ENCODE data around the gene USP4. TPM values are rescaled to one million over a fixed set of nuclear protein-coding genes. Genes with fewer than 3 reads are reported as not detected.

Gene USP4
- total RNA-seq, 4 donors from 2014 or later, result 7.2 to 10.2 (median 9.1) TPM

GRCh38 chr3:49279376-49279775, 60.5 kb downstream of the USP4 start:
- H3K4me1 ChIP-seq, result peaks cover 16 to 18% of the 10 kb centered on the region in 2 donors
- no peaks in the 10 kb centered on the region for H3K27me3 ChIP-seq
- no peaks in the 10 kb centered on the region for H3K9me3 ChIP-seq
- H3K36me3 ChIP-seq, result peaks cover 0 to 41% of the 10 kb centered on the region in 2 donors
- DNase-seq (no peak), ATAC-seq (peak; percentile 13 to 21)
- H3K27ac ChIP-seq, result peak overlapping the region; percentile 84 to 94 (median 90)
- no peak overlapping the region for H3K4me3 ChIP-seq
- in situ Hi-C loops (cut with MboI; ENCODE audit: low sequenced_read_pairs in 4 of 4), result loop anchor here in 1 of 4 donors (10.0 kb wide), 1 partner anchor 105 kb away; the partner anchor contains the start of gene KLHDC8B
- TF ChIP-seq CTCF (IDR thresholded peaks at IDR 0.05 in 4 of 5, conservative IDR thresholded peaks at IDR 0.05 in 1 of 5) (no peak), POLR2A (IDR thresholded peaks at IDR 0.05) (no peak)
- intact Hi-C loops (cut with DNase I; ENCODE audit: low total_unique reads), result no loop called here

- peaks cover 16 to 18% of the 10 kb centered on the region in 2 donors for H3K4me1 ChIP-seq
- in situ Hi-C loops (cut with MboI; ENCODE audit: low sequenced_read_pairs in 4 of 4), result loop anchor here in 1 of 4 donors (10.0 kb wide), 1 partner anchor 104 kb away; the partner anchor contains the start of gene KLHDC8B
- H3K4me3 ChIP-seq, result no peak overlapping the region
- DNase-seq, result no peak
- no peak for TF ChIP-seq CTCF (IDR thresholded peaks at IDR 0.05 in 4 of 5, conservative IDR thresholded peaks at IDR 0.05 in 1 of 5)
- TF ChIP-seq POLR2A (IDR thresholded peaks at IDR 0.05), result no peak
- no peaks in the 10 kb centered on the region for H3K9me3 ChIP-seq
- peaks cover 0 to 32% of the 10 kb centered on the region in 2 donors for H3K36me3 ChIP-seq
- H3K27me3 ChIP-seq, result no peaks in the 10 kb centered on the region
- ATAC-seq, result no peak
- H3K27ac ChIP-seq, result peak overlapping the region; percentile 84 to 94 (median 90)
- intact Hi-C loops (cut with DNase I; ENCODE audit: low total_unique reads), result loop anchor here (1.0 kb wide), 1 partner anchor 107 kb away; the partner anchor contains the start of gene KLHDC8B
Measured at GRCh38 chr3:49278548-49278947, 61.3 kb downstream of the USP4 start.

- H3K4me3 ChIP-seq, result peak overlapping the region; percentile 55 to 83 (median 60)
- no peaks in the 10 kb centered on the region for H3K9me3 ChIP-seq
- H3K36me3 ChIP-seq, result peaks cover 0 to 22% of the 10 kb centered on the region in 2 donors
- no peak for DNase-seq
- intact Hi-C loops (cut with DNase I; ENCODE audit: low total_unique reads) (no loop called here), in situ Hi-C loops (cut with MboI; ENCODE audit: low sequenced_read_pairs in 4 of 4) (loop anchor here in 1 of 4 donors (10.0 kb wide), 1 partner anchor 103 kb away; the partner anchor contains the start of gene KLHDC8B)
- no peaks in the 10 kb centered on the region for H3K27me3 ChIP-seq
- ATAC-seq, result peak; percentile 18 to 29
- no peak for TF ChIP-seq CTCF (IDR thresholded peaks at IDR 0.05 in 4 of 5, conservative IDR thresholded peaks at IDR 0.05 in 1 of 5)
- no peak for TF ChIP-seq POLR2A (IDR thresholded peaks at IDR 0.05)
- peak overlapping the region; percentile 84 to 94 (median 90) for H3K27ac ChIP-seq
- H3K4me1 ChIP-seq, result peaks cover 16 to 18% of the 10 kb centered on the region in 2 donors
Measured at GRCh38 chr3:49277383-49277775, 62.5 kb downstream of the USP4 start.

- intact Hi-C loops (cut with DNase I; ENCODE audit: low total_unique reads) (no loop called here), in situ Hi-C loops (cut with MboI; ENCODE audit: low sequenced_read_pairs in 4 of 4) (loop anchor here in 1 of 4 donors (10.0 kb wide), 1 partner anchor 102 kb away; the partner anchor contains the start of gene KLHDC8B)
- DNase-seq, result peak; percentile 74 to 82
- Histone ChIP-seq H3K9me3 (no peaks in the 10 kb centered on the region), H3K4me1 (peaks cover 16 to 18% of the 10 kb centered on the region in 2 donors), H3K4me3 (peak within 1 kb of the TSS; percentile 55 to 83 (median 60)), H3K36me3 (peaks cover 0 to 17% of the 10 kb centered on the region in 2 donors), H3K27ac (peak within 1 kb of the TSS; percentile 84 to 94 (median 90)), H3K27me3 (no peaks in the 10 kb centered on the region)
- TF ChIP-seq CTCF (IDR thresholded peaks at IDR 0.05 in 4 of 5, conservative IDR thresholded peaks at IDR 0.05 in 1 of 5) (no peak), POLR2A (IDR thresholded peaks at IDR 0.05) (peak in 1 of 2 donors; percentile 30)
- ATAC-seq, result peak; percentile 83 to 86
Measured at GRCh38 chr3:49276475-49277382, 63.1 kb downstream of the USP4 start, which contains the start of gene C3orf62. TSS of gene C3orf62 (minus strand) at chr3:49277232. CDS start at chr3:49276872, 360 bp downstream.

Measured in gastrocnemius medialis (tissue), 4 donors.